PC-9 (cell line): ENCODE measurements around the gene IFIT2. TPM values are rescaled to one million over a fixed set of nuclear protein-coding genes. Genes with fewer than 3 reads are reported as not detected.
A peak's percentile ranks its signal among the peaks of the same experiment; 100 is the strongest.

Source experiments
- BruUV-seq: library from RNA; stranded (reverse); fragments of 400-500 nt; replicated peaks from 2 replicates; lab custom pipeline; 2021; lab: Mats Ljungman, UMichigan
- CTCF ChIA-PET: fragments of 300-600 bp; sonication (Branson Sonifier 250); formaldehyde crosslinking; loops from one replicate; lab custom pipeline; 2022; ENCODE audit warnings: antibody characterized with exemption; lab: Charles Lee
- POLR2A ChIA-PET: fragments of 300-600 bp; sonication (Branson Sonifier 250); formaldehyde crosslinking; loops from one replicate; lab custom pipeline; 2022; ENCODE audit warnings: antibody characterized with exemption; ENCODE audit not compliant: unreplicated experiment; lab: Charles Lee
- DNase-seq, 2 experiments: peaks; one replicate each; pipeline versions ENCODE4 v3.0.0 to v3.0.0-alpha.2; 2015 to 2022; ENCODE audit warnings: mixed read lengths in 1 of 2
- H2AFZ ChIP-seq: fragments of 200-600 bp; sonication (generic); 2 replicates; pipeline ENCODE4 v1.8.1; 2017; ENCODE audit warnings: antibody characterized with exemption
- H3F3A ChIP-seq: fragments of 200-600 bp; sonication (generic); 2 replicates; pipeline ENCODE4 v1.8.1; 2017; ENCODE audit warnings: antibody characterized with exemption, mild to moderate bottlenecking, low read depth; ENCODE audit not compliant: insufficient read depth
- H3K27ac ChIP-seq: fragments of 200-600 bp; sonication (generic); 2 replicates; pipeline ENCODE4 v1.6.1; 2016; ENCODE audit warnings: mixed run types
- H3K27me3 ChIP-seq: fragments of 200-600 bp; sonication (generic); 2 replicates; pipeline ENCODE4 v1.6.1; 2016; ENCODE audit warnings: low read depth, mixed run types; ENCODE audit not compliant: insufficient read depth
- H3K36me3 ChIP-seq: fragments of 200-600 bp; sonication (generic); 2 replicates; pipeline ENCODE4 v1.6.1; 2016; ENCODE audit warnings: low read depth, mixed run types
- H3K4me1 ChIP-seq: fragments of 200-600 bp; sonication (generic); replicated peaks from 2 replicates; pipeline ENCODE4 v1.6.1; 2016; ENCODE audit warnings: mixed run types; ENCODE audit not compliant: insufficient read depth
- H3K4me2 ChIP-seq: fragments of 200-600 bp; sonication (generic); 2 replicates; pipeline ENCODE4 v1.6.1; 2017; ENCODE audit warnings: mixed run types
- H3K4me3 ChIP-seq: fragments of 200-600 bp; sonication (generic); 2 replicates; pipeline ENCODE4 v1.6.1; 2016; ENCODE audit warnings: mixed run types
- H3K79me2 ChIP-seq: fragments of 200-600 bp; sonication (generic); 2 replicates; pipeline ENCODE4 v1.6.1; 2017; ENCODE audit warnings: low read depth, mixed run types
- H3K9me2 ChIP-seq: fragments of 200-600 bp; sonication (generic); 2 replicates; pipeline ENCODE4 v1.8.1; 2017; ENCODE audit warnings: mild to moderate bottlenecking; ENCODE audit not compliant: insufficient read depth
- H3K9me3 ChIP-seq: fragments of 200-600 bp; sonication (generic); 2 replicates; pipeline ENCODE4 v1.8.1; 2016; ENCODE audit warnings: low read depth; ENCODE audit not compliant: insufficient read depth
- H4K20me1 ChIP-seq: fragments of 200-600 bp; sonication (generic); 2 replicates; pipeline ENCODE4 v1.8.1; 2017; ENCODE audit not compliant: insufficient read depth
- CTCF ChIP-seq: fragments of 200-600 bp; sonication (generic); conservative IDR thresholded peaks from 2 replicates; pipeline ENCODE4 v1.6.1; 2017; ENCODE audit warnings: mixed run types, antibody characterized with exemption, mild to moderate bottlenecking, moderate library complexity
- EZH2 ChIP-seq: fragments of 200-600 bp; sonication (generic); IDR thresholded peaks from 2 replicates; pipeline ENCODE4 v1.8.0; 2017; ENCODE audit warnings: antibody characterized with exemption, low read depth
- intact Hi-C: fragments of 100-400 bp; cut with micrococcal nuclease; formaldehyde crosslinking; loops from one replicate; pipeline ENCODE4 v1.10.0; 2022; ENCODE audit not compliant: unreplicated experiment
- total RNA-seq: library from RNA; stranded (reverse); gene quantifications from 2 replicates; pipeline ENCODE4 v1.2.3, GENCODE V29; 2021

The IFIT2 gene
- total RNA-seq, 1 experiment from 2014 or later, result 4.4 TPM

- intact Hi-C loops, result no loop called here
- H3F3A ChIP-seq, result peaks cover 17% of the 10 kb centered on the region
- H2AFZ ChIP-seq, result no peak overlapping the region
- no peak overlapping the region for H3K4me2 ChIP-seq
- CTCF ChIA-PET, result no interaction called here
- H3K27me3 ChIP-seq, result no peaks in the 10 kb centered on the region
- H4K20me1 ChIP-seq, result no peaks in the 10 kb centered on the region
- TF ChIP-seq CTCF, result no peak
- no peak for TF ChIP-seq EZH2
- H3K9me3 ChIP-seq, result no peaks in the 10 kb centered on the region
- DNase-seq, result no peak
- no peaks in the 10 kb centered on the region for H3K9me2 ChIP-seq
- POLR2A ChIA-PET, result no interaction called here
- H3K27ac ChIP-seq, result no peak overlapping the region
- no peak overlapping the region for H3K4me3 ChIP-seq
- H3K4me1 ChIP-seq, result peaks cover 23% of the 10 kb centered on the region
- H3K79me2 ChIP-seq, result no peaks in the 10 kb centered on the region
- no peaks in the 10 kb centered on the region for H3K36me3 ChIP-seq
- no TSS peak for BruUV-seq
Observed at GRCh38 chr10:89257581-89257980, 44.3 kb upstream of the IFIT2 start.

GRCh38 chr10:89258881-89259280 is 43.0 kb upstream of the IFIT2 start:
- no peak overlapping the region for H3K4me2 ChIP-seq
- no peaks in the 10 kb centered on the region for H3K79me2 ChIP-seq
- H3K27ac ChIP-seq, result no peak overlapping the region
- no peaks in the 10 kb centered on the region for H3K27me3 ChIP-seq
- TF ChIP-seq CTCF (no peak), EZH2 (no peak)
- no peaks in the 10 kb centered on the region for H3K9me3 ChIP-seq
- H3F3A ChIP-seq, result peaks cover 30% of the 10 kb centered on the region
- no peaks in the 10 kb centered on the region for H4K20me1 ChIP-seq
- intact Hi-C loops, result no loop called here
- peaks cover 36% of the 10 kb centered on the region for H3K4me1 ChIP-seq
- H3K9me2 ChIP-seq, result no peaks in the 10 kb centered on the region
- H3K4me3 ChIP-seq, result no peak overlapping the region
- no peak overlapping the region for H2AFZ ChIP-seq
- no peak for DNase-seq
- CTCF ChIA-PET, result interaction anchor here (0.6 kb wide), 1 partner anchor 94 kb away, joined by 6 read pairs; no protein-coding TSS in a partner anchor
- POLR2A ChIA-PET, result interaction anchor here (0.7 kb wide), 1 partner anchor 477 kb away, joined by 5 read pairs; no protein-coding TSS in a partner anchor
- BruUV-seq, result no TSS peak
- no peaks in the 10 kb centered on the region for H3K36me3 ChIP-seq

- Histone ChIP-seq H3K27ac (peak overlapping the region; percentile 95), H3K36me3 (no peaks in the 10 kb centered on the region), H3K4me2 (peak overlapping the region; percentile 56), H4K20me1 (no peaks in the 10 kb centered on the region), H3K9me2 (no peaks in the 10 kb centered on the region), H2AFZ (peak overlapping the region; percentile 46; the same call in 1 of the 2 replicates), H3K9me3 (no peaks in the 10 kb centered on the region), H3K4me1 (peaks cover 43% of the 10 kb centered on the region), H3F3A (peaks cover 35% of the 10 kb centered on the region), H3K27me3 (no peaks in the 10 kb centered on the region), H3K79me2 (no peaks in the 10 kb centered on the region), H3K4me3 (peak overlapping the region; percentile 20; the same call in 1 of the 2 replicates)
- peak; percentile 45 to 96 for DNase-seq
- no peak for TF ChIP-seq CTCF
- no peak for TF ChIP-seq EZH2
- TSS peak; percentile 82 for BruUV-seq
- POLR2A ChIA-PET, result interaction anchor here (0.6 to 0.7 kb wide), 2 partner anchors 75 to 381 kb away, joined by 3 to 5 read pairs; no protein-coding TSS in a partner anchor
- CTCF ChIA-PET, result interaction anchor here (0.6 kb wide), 1 partner anchor 221 kb away, joined by 13 read pairs; no protein-coding TSS in a partner anchor
- intact Hi-C loops, result loop anchor here (1.0 kb wide), 3 partner anchors 13 to 90 kb away; no protein-coding TSS in a partner anchor
Observed at GRCh38 chr10:89262086-89263051, 39.5 kb upstream of the IFIT2 start.
